K562 (cell line): ENCODE data around the gene BRSK1. TPM values are rescaled to one million over a fixed set of nuclear protein-coding genes. Genes with fewer than 3 reads are reported as not detected.

Source experiments
- EZH2 ChIP-seq: IDR thresholded peaks from 2 replicates; pipeline ENCODE4 v1.6.1; 2012; ENCODE audit warnings: low read depth, mild to moderate bottlenecking, inconsistent platforms, low read length, borderline replicate concordance
- JUN ChIP-seq, 2 experiments: sonication (generic) in 1 of 2; formaldehyde crosslinking in 1 of 2; IDR thresholded peaks; 2 replicates each; pipeline versions ENCODE4 v1.6.1 to v1.8.0; 2012 to 2022; ENCODE audit warnings: borderline replicate concordance in 2 of 2, mild to moderate bottlenecking in 2 of 2, improper control_type of control experiment in 1 of 2, low read depth in 1 of 2, low read length in 1 of 2, missing genetic modification reagents in 1 of 2
- MYNN ChIP-seq, 2 experiments: sonication (generic); formaldehyde crosslinking in 1 of 2; IDR thresholded peaks; 2 replicates each; pipeline versions ENCODE4 v1.5.0 to v1.6.1; 2016 to 2020; ENCODE audit warnings: antibody characterized with exemption in 1 of 2, missing genetic modification reagents in 1 of 2
- NCOA2 ChIP-seq, 2 experiments: fragments of 450-650 bp; IDR thresholded peaks; 2 replicates each; pipeline ENCODE4 v1.6.1; 2018; ENCODE audit warnings: mild to moderate bottlenecking in 2 of 2, moderate library complexity in 1 of 2; ENCODE audit not compliant: partially characterized antibody in 2 of 2
- NR1H2 ChIP-seq: sonication (generic); formaldehyde crosslinking; IDR thresholded peaks from 2 replicates; pipeline ENCODE4 v1.4.0; 2020; ENCODE audit warnings: mild to moderate bottlenecking, missing genetic modification reagents
- RBM39 ChIP-seq: fragments of 200-400 bp; formaldehyde crosslinking; optimal IDR thresholded peaks from 2 replicates; pipeline ENCODE3; 2018; ENCODE audit warnings: low read depth, low read length
- RFX7 ChIP-seq: fragments of 250-450 bp; sonication (Bioruptor Pico); IDR thresholded peaks from 2 replicates; pipeline ENCODE4 v1.5.1; 2021; ENCODE audit warnings: mild to moderate bottlenecking
- SOX6 ChIP-seq: fragments of 450-650 bp; IDR thresholded peaks from 2 replicates; pipeline ENCODE4 v1.6.1; 2014; ENCODE audit warnings: mild to moderate bottlenecking
- ZNF121 ChIP-seq: sonication (generic); formaldehyde crosslinking; conservative IDR thresholded peaks from 2 replicates; pipeline ENCODE4 v1.8.0; 2022; ENCODE audit warnings: missing genetic modification reagents
- ZNF764 ChIP-seq: fragments of 250-450 bp; sonication (Bioruptor Pico); IDR thresholded peaks from 2 replicates; pipeline ENCODE4 v1.4.0; 2020; ENCODE audit warnings: low read depth, mild to moderate bottlenecking, moderate library complexity
- polyA plus RNA-seq, 8 experiments: library from polyadenylated mRNA; depleted of rRNA in 4 of 8; stranded (reverse) in 5 of 8; unstranded in 3 of 8; fragments of >200 nt; fragmentation: Nextera tagmentation in 2 of 8; fragmentation: Illumina TruSeq in 1 of 8; extraction: Ambion mirVana in 2 of 8; extraction: Trizol in 1 of 8; gene quantifications; 2 replicates each; pipeline versions ENCODE4 v1.2.1 to v1.2.3, GENCODE V29; 2011 to 2014; ENCODE audit warnings: inconsistent platforms in 1 of 8, missing spikeins in 1 of 8
- total RNA-seq, 7 experiments: library from RNA; depleted of rRNA in 6 of 7; stranded (reverse); fragments of >200 nt in 6 of 7; fragmentation: Illumina TruSeq in 2 of 7; extraction: Trizol in 2 of 7; gene quantifications; 2 replicates each; pipeline versions ENCODE4 v1.2.1 to v1.2.3, GENCODE V29; 2011 to 2021; ENCODE audit warnings: low replicate concordance in 1 of 7
- TF ChIP-seq, protein P1 (sequence below): fragments of 200-600 bp; sonication (generic); IDR thresholded peaks from one replicate; pipeline ENCODE4 v1.6.1; 2012; ENCODE audit warnings: mild to moderate bottlenecking, low read depth, low read length, inconsistent platforms
- TF ChIP-seq, protein P2 (sequence below): sonication (generic); formaldehyde crosslinking; IDR thresholded peaks from 2 replicates; pipeline ENCODE4 v1.5.0; 2020; ENCODE audit warnings: missing genetic modification reagents

The BRSK1 gene
- total and polyA plus RNA-seq, 9 of the 15 experiments (the other 6 are each of a cell fraction or from before 2014, with no cell fraction given): 1.7 to 9.3 (median 3.8) TPM; not detected in 2

DNA sequence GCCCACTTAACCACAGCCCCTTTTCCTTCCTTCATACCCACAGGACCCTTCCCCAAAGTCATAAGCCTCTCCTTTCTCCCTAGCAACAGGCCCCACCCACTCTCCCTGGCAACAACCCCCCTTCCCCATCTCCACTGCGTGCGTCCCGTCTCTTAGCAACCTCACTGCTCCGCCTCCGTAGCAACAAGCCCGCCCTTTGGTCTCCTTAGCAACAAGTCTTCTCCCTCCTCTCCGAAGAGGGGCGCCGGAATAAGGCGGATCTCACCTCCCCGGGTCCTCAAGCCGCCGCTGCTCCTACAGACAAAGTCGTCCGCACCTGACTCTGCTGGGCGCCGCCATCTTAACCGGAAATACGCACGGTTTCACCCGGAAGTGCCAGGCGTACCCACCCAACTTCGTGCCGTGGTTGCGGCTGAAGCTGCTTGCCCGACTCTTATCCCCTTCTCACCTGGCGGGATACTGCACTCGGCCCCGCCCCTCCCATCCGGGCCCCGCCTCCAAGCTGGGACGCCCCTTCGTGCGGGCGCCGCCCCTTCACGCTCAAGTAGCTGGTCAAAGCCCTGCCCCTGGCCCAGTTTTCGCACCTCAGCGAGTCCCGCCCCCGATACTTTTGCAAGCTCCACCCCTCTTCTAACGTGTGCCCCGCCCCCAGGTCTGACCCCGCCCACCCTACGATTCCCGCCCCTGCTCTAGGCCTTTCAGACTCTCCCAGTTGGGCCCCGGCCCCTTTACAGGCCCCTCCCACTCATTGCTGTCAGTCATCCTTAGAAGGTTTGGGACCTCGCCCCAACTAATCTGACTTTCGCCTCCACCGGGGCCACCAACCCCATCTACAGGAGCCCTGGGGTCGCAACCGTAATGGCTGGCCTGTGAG is 3.8 kb upstream of the BRSK1 start, which contains the start of gene HSPBP1 (continued):
- TF ChIP-seq RFX7 (no peak), NR1H2 (CRISPR knock-in tag) (no peak), RBM39 (no peak), ZNF121 (CRISPR knock-in tag) (no peak), ZNF764 (CRISPR knock-in tag) (no peak), MYNN (IDR thresholded peaks at IDR 0.05) (peak; percentile 92; the same call in 1 of the 2 replicates), MYNN (CRISPR knock-in tag; IDR thresholded peaks at IDR 0.05) (no peak), SOX6 (no peak), JUN (IDR thresholded peaks at IDR 0.05; ENCODE audit: borderline replicate concordance, low read depth, low read length) (peak; percentile 27; the same call in 1 of the 2 replicates), JUN (CRISPR knock-in tag; IDR thresholded peaks at IDR 0.05; ENCODE audit: borderline replicate concordance) (no peak), EZH2 (no peak), NCOA2 (IDR thresholded peaks at IDR 0.05; ENCODE audit: partially characterized antibody in 2 of 2) (no peak)
- TF ChIP-seq, protein P1, sequence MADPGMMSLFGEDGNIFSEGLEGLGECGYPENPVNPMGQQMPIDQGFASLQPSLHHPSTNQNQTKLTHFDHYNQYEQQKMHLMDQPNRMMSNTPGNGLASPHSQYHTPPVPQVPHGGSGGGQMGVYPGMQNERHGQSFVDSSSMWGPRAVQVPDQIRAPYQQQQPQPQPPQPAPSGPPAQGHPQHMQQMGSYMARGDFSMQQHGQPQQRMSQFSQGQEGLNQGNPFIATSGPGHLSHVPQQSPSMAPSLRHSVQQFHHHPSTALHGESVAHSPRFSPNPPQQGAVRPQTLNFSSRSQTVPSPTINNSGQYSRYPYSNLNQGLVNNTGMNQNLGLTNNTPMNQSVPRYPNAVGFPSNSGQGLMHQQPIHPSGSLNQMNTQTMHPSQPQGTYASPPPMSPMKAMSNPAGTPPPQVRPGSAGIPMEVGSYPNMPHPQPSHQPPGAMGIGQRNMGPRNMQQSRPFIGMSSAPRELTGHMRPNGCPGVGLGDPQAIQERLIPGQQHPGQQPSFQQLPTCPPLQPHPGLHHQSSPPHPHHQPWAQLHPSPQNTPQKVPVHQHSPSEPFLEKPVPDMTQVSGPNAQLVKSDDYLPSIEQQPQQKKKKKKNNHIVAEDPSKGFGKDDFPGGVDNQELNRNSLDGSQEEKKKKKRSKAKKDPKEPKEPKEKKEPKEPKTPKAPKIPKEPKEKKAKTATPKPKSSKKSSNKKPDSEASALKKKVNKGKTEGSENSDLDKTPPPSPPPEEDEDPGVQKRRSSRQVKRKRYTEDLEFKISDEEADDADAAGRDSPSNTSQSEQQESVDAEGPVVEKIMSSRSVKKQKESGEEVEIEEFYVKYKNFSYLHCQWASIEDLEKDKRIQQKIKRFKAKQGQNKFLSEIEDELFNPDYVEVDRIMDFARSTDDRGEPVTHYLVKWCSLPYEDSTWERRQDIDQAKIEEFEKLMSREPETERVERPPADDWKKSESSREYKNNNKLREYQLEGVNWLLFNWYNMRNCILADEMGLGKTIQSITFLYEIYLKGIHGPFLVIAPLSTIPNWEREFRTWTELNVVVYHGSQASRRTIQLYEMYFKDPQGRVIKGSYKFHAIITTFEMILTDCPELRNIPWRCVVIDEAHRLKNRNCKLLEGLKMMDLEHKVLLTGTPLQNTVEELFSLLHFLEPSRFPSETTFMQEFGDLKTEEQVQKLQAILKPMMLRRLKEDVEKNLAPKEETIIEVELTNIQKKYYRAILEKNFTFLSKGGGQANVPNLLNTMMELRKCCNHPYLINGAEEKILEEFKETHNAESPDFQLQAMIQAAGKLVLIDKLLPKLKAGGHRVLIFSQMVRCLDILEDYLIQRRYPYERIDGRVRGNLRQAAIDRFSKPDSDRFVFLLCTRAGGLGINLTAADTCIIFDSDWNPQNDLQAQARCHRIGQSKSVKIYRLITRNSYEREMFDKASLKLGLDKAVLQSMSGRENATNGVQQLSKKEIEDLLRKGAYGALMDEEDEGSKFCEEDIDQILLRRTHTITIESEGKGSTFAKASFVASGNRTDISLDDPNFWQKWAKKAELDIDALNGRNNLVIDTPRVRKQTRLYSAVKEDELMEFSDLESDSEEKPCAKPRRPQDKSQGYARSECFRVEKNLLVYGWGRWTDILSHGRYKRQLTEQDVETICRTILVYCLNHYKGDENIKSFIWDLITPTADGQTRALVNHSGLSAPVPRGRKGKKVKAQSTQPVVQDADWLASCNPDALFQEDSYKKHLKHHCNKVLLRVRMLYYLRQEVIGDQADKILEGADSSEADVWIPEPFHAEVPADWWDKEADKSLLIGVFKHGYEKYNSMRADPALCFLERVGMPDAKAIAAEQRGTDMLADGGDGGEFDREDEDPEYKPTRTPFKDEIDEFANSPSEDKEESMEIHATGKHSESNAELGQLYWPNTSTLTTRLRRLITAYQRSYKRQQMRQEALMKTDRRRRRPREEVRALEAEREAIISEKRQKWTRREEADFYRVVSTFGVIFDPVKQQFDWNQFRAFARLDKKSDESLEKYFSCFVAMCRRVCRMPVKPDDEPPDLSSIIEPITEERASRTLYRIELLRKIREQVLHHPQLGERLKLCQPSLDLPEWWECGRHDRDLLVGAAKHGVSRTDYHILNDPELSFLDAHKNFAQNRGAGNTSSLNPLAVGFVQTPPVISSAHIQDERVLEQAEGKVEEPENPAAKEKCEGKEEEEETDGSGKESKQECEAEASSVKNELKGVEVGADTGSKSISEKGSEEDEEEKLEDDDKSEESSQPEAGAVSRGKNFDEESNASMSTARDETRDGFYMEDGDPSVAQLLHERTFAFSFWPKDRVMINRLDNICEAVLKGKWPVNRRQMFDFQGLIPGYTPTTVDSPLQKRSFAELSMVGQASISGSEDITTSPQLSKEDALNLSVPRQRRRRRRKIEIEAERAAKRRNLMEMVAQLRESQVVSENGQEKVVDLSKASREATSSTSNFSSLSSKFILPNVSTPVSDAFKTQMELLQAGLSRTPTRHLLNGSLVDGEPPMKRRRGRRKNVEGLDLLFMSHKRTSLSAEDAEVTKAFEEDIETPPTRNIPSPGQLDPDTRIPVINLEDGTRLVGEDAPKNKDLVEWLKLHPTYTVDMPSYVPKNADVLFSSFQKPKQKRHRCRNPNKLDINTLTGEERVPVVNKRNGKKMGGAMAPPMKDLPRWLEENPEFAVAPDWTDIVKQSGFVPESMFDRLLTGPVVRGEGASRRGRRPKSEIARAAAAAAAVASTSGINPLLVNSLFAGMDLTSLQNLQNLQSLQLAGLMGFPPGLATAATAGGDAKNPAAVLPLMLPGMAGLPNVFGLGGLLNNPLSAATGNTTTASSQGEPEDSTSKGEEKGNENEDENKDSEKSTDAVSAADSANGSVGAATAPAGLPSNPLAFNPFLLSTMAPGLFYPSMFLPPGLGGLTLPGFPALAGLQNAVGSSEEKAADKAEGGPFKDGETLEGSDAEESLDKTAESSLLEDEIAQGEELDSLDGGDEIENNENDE: no peak
- TF ChIP-seq, protein P2, sequence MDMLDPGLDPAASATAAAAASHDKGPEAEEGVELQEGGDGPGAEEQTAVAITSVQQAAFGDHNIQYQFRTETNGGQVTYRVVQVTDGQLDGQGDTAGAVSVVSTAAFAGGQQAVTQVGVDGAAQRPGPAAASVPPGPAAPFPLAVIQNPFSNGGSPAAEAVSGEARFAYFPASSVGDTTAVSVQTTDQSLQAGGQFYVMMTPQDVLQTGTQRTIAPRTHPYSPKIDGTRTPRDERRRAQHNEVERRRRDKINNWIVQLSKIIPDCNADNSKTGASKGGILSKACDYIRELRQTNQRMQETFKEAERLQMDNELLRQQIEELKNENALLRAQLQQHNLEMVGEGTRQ (CRISPR knock-in tag): no peak
